GM19351 (cell line): ENCODE data around the gene NELL1.

Experiments
- ATAC-seq: cut with Tn5 transposase; IDR thresholded peaks from one replicate; pipeline ENCODE4 v1.9.1; 2021; ENCODE audit warnings: mild to moderate bottlenecking, moderate library complexity; ENCODE audit not compliant: unreplicated experiment

Gene NELL1

DNA sequence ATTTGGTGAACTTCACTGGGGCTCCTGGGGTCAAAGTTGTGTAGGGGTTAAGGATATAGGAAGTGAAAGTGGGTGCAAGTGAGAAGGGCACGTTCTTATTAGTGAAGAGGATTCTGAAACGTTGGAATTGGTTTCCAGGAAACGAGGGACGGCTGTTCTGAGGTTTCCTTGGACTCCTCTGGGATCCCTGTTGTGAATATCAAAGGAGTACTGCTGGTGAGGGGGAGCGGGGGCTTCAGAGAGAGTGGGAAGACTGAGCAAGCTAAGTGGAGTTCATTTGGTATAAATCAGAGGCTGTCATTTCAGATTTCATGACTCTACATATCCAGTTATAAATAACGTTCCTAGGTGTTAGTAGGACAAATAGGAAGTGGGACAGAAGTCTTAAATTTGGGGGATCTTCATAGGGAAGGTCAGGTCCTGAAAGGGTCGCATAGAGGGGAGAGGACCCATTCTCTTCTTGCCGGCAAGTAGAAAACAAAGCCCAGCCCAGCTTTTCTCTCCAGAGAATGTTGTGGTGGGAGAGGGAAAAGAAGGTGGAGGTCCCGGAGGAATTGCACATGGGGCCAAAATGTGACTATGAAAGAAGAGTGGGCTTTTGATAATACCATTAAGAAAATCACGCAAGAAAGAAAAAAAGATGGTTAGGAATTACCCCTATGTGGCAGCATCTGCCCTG, 1.1 kb upstream of the NELL1 start:
- no peak for ATAC-seq

DNA sequence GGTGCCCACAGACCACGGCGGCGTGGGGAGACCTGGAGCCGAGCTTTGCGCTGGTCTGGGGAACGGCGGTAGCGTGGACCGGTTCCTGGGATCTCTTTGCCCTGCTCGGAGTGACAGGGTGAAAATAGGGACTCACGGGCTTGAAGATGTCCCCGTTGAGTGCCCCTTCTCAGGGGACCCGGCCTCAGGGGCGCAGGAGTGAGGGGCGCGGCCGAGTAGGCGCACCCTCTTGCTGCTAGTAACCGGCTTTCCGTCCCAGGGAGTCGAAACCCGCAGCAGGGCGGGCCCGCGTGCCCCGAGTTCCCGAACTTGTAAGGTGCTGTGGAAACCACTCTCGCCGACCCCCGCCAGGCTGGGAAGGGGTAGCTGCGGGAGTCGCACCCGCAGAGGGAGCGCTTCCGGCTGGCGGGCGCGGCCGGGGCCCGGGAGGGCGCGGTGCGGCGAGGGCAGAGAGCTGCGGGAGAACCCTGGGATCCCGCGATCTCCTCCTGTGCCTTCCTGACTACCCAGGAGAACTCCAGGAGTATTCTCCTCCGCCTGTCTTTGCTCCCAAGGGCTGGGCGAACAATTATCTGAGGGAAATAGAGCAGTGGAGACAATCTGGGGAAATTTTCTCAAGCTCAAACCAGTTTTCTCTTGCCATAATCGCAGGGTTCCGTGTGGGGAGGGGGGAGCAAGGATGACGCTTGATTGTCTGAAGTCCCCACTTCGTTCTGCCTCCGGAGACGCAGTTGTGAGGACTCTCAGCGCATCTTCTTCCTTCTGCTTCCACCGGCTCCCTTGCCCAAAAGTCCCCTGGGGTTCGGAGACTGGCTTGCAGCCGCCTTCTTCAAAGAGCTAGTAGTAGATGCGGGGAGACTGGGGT, 666 bp downstream of the NELL1 start:
- no peak for ATAC-seq

DNA sequence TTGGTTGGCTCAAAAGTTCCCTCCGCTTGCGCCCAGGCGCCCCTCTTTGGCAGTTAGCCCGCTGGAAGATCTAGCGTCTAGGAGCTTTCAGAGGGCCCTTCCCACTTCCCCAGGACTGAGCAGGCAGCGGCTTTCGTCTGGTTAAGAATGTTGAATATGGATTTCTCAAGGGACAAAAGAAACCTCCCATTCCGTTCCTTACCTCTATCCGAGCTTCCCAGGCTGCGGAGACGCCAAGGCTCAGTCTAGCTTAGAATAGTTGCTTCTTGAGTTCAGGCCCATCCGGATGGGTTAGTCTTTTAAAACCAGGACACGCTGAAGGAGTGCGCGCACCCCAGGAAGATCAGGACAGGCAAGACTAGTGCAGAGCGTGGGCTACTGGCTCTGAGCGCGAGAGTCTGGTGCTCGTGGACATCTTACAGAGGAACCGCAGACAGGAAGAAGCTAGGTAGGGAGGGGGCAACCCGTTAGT, 1.6 kb downstream of the NELL1 start:
- ATAC-seq, result no peak

DNA sequence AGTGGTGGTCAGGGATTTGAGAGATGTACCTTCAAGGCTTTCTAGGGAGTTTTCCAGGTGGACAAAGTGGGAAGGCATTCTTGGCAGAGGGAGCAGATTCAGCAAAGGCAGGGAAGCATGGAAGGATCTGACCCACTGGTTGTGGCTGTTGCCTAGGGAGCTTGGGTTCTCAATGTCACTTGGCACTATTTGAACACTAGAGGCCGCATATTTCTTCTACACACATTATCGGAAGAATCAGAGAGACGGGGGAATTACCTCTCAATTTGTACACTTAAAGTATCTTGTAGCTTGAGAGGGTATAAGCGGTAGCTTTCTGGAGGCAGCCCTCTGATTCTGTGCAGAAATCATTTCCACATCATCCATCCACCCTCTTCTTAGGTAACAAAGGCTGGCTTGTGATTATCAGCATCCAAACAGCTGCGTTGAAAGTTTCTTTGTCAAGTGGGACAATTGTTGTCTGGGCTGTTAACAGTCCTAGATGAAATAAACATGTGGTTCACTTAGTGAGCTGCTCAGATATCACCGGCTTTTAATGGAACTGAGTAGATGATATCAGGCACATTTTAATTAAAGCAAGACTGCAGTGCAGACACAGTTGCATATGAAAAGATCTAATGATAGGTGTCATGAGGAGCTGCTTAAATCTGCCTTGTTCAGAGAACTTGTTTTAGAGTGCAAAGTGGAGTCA, 2.6 kb downstream of the NELL1 start:
- no peak for ATAC-seq

DNA sequence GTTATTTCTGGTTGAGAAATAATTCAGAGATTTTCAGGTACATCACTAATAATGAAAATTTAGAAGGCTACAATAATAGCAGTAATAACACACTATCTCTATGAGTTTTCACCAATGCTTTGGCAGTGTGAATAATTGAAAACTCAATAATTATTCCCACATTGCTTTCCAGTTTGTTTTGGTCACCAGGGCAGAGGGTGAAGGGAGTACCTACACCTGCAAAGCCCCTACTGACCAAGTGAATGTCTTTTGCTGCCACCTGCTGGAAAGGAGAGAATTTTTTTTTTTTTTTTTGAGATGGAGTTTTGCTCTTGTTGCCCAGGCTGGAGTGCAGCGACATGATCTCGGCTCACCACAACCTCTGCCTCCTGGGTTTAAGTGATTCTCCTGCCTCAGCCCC, 3.2 kb downstream of the NELL1 start:
- ATAC-seq, result no peak

DNA sequence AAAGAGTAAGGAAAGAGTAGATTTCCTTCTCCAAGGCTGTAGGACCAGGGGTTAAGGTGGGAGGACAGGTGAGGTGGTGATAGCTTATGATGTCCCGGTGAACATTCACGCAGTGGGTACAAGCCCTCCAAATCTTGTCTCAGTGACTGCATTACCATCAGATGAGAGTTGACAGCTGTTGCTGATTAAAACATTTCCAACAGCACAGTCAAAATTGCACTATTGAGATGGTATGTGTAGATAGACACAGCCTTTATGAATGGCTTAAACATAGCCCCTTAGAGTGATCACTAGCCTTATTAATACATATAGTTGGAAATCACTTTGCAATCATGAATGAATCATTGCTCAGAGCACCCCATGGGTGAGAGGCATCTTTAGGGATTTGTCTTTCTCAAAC, 7.3 kb downstream of the NELL1 start:
- no peak for ATAC-seq

DNA sequence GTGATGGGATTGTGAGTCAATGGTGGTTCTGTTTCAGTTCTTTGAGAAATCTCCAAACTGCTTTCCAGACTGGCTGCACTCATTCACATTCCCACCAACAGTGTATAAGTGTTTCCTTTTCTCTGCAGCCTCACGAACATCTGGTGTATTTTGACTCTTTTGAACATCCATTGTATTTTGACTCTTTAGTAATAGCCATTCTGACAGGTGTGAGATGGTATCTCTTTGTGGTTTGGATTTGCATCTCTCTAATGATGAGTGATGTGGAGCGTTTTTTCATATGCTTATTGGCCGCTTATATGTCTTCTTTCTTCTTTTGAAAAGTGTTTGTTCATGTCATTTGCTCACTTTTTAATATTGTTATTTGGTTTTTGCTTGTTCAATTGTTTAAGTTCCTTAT, 19.4 kb downstream of the NELL1 start:
- ATAC-seq, result no peak

DNA sequence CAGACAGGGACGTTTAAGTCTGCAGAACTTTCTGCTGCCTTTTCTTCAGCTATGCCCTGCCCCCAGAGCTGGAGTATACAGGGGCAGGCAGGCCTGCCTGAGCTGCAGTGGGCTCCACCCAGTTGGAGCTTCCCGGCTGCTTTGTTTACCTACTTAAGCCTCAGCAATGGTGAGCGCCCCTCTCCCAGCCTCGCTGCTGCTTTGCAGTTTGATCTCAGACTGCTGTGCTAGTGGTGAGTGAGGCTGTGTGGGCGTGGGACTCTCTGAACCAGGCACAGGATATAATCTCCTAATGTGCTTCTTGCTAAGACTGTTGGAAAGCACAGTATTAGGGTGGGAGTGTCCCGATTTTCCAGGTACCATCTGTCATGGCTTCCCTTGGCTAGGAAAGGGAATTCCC, 38.5 kb downstream of the NELL1 start:
- ATAC-seq, result no peak

DNA sequence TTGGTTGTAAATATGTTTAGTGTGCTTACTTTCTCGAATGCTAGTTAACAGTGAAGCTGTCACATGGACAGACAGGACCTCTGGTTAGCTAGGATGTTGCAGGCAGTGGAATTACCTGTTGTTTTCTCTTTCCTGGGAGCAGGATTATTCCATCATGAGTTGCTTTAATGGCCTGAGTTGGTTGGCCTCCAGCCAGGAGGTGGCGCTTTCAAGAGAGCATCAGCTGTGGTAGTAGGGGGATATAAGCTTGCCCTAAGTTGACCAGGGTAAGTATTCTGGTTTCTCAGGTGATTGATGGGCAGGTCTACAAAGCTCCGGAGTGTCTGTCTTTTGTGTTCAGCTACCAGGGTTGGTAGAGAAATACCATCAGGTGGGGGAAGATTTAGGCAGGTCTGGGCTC, 43.5 kb downstream of the NELL1 start:
- ATAC-seq, result no peak

DNA sequence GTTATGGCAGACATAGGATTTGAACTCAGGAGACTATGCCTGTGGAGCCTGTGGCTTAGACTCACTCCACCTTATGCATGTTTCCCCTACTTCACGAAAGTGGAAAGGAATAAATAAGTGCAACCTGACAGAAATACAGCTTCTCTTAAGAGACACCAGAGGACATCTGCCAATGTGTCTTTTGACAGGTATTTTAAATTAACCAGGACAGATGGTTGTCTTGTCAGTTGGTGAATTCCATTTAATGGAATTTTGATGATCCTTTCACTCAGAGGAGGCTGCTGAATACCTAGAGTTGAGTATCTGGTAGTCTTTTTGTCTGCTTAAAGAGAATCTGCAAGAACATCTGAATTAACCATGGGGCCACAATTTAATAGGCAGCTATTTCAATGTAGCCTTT, 46.1 kb downstream of the NELL1 start:
- no peak for ATAC-seq

DNA sequence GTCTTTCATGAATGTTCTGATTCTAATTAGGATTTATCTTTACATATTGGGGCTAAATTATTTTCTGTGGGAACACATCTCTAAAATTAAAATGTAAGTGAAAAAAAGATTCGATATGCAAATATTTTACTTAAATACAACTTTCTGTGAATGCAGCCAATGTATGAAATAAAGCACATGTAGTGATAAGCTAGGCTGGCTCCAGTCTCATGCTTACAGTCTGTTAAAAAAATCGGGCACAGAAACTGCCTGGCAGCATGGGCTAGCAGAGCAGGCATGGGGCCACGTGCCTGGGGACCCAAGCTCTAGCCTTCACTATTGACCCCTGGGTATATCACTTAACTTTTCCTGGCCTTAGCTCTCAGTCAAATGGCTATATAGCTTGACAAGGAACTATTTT, 46.5 kb downstream of the NELL1 start:
- ATAC-seq, result no peak

DNA sequence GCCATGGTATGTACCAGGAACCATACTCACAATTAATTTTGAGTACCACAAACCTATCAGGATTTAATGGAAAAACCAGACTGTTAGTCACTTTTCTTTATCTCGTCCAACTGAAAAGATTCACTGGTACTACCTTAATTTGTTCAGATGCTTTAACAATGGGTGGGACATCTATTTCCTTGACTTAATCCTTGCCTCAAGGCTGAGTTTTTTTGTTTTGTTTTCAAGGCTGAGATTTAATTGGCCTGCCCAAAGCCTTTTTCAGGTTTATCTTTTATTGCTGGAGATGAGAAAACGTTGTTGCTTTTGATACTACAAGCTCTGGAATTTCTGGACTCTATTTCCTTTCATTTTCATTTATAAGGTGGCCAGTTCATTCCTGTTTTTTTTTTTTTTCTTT, 50.4 kb downstream of the NELL1 start:
- no peak for ATAC-seq

DNA sequence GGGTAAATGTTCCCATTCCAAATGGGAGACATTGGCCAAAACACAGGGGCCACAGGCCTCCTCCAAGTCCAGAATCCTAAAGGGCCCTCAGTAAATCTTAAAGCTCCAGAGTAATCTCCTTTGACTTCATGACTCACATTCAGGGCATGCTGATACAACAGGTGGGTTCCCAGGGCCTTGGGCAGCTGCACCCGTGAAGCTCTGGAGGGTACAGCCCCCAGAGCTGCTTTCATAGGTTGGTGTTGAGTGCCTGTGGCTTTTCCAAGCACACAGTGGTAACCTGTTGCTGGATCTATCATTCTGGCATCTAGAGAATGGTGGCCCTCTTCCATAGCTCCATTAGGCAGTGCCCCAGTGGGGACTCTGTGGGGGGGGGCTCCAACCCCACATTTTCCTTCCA, 54.0 kb downstream of the NELL1 start:
- ATAC-seq, result no peak

DNA sequence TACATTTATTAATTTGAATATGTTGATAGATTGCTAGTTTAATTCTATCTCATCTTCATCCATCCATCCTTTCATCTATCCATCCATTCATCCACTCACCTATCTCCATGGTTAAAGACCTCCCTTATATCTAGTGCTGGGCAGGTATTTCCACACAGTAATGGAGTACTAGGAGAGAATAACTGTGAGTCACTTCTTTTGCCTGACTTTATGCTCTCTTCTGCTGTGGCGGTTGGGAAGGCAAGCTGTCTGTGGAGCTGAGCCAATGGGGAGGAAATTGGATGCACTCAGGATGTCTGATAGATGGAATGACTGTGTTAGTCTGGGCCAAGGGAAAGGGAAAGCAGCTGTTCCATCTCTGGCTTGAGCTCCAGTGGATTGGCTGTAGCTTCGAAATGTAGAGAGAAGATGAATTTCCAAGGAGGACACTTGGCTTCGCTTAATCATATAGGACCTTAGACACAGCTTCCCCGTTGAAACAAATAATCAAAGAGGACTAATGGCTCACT, 60.3 kb downstream of the NELL1 start:
- no peak for ATAC-seq

DNA sequence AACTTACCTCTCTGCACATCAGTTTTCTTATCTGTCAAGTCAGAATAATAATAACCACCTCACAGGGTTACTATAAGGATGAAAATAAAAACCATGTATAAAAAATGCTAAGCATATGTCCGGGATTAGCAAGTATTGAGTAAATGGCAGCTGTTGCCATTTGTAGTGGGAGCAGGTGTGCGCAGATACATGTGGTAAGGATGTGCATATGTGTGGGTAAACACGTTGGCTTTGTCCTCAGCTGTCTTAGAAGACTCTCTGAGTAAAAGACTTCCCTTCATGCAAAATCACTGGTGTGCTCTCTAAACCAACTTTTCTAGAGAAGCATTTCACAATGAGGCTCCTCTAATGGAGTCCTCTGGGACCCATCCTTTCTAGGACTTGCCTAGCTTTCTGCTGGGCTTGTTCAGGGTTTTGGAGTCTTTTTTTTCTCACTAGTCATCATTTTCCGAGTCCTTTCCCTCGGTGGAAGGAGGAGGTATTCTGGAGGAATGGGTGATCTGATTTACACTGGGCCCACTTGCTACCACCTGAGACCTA, 62.4 kb downstream of the NELL1 start:
- ATAC-seq, result no peak

DNA sequence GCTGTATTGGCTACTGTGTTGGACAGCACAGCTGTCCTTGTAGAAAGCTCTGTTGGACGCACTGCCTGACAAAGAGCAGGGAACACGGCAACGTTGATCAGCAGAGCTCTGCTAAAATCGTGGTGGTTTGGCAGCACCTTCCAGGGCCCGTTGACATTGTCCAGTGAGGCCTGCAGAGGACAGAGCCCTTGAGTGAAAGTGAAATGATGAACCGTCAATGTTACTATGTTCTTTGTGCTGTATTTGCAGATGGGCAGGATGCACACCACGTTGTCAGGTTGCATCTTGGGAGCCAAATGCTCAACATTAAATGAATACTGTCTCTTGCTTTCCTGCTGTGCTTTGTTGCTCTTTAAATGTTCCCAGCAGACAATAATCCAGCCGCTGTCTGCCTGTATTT, 69.7 kb downstream of the NELL1 start:
- no peak for ATAC-seq

DNA sequence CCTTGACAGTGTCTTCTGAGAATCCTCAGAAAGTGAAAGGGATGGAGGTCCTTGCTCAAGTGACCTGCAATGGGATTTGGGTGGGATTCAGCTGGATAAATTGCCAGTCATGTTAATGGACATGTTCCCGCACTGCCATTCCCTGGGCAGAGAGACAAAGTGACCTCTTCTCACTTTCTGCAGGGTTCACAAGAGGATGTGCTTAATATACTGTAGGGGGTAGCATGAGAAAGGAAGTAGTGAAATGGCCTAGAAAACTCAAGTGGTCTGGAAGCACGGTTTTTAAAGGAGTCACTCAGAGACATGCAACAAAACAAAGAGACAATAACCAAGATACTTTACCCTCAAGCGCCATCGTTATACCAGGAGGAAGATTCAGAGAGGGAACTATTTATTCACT, 70.2 kb downstream of the NELL1 start:
- ATAC-seq, result no peak

DNA sequence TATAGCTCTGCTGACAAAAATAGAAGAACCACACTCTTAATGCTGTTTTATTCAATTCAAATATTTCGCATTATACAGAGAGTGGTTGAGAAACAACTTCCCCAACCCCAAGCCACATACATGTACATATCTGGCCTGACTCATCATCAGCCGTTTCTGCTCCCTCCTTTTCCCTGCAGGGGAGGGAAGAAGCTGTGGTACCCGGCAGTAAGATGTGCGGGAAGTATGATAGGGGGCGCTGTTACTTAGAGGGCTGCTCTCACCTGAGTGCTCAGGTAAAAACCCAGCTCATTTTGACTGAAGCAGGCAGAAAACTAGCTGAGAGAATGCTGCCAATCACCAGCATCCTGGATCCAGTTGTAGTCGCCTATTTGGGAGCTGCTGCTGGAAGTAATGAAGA, 85.5 kb downstream of the NELL1 start:
- no peak for ATAC-seq

DNA sequence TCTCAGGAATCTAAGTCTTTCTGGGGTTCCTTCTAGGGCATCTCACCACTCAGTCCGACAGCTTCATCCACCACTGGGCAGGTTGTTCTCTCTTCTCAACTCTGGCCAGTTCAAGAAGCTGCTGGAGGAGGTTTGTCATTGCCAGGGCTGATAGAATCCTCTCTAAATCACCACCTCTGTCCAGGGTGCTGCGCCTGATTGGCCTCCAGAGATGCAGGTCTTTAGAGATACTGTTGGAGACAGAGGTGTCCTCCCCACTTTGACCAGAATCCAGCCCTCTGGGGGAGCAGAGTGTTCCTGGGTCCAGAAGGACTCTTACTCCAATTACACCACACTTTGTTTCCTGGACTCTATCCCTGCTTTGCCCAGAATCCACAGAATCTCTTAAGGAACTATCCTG, 90.2 kb downstream of the NELL1 start:
- ATAC-seq, result no peak

DNA sequence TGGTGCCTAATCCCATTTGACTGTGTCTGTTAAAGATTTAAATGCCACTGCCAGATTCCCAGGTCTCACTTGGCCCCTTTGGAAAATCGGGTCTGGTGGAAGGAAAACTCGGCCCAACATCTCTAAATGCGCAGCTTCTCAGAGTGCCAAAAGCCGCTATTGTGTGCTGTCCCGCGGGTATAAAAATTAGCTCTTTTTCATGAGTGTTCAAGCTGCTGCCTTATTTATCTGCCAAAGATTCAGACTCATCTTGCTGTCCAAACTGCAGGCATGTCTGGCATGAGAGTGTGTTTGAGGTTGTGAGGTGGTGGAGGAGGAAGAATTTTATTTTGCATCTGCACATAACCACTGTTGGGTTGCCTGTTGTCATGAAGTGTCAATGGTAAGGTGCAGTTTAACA, 91.4 kb downstream of the NELL1 start:
- ATAC-seq, result no peak

DNA sequence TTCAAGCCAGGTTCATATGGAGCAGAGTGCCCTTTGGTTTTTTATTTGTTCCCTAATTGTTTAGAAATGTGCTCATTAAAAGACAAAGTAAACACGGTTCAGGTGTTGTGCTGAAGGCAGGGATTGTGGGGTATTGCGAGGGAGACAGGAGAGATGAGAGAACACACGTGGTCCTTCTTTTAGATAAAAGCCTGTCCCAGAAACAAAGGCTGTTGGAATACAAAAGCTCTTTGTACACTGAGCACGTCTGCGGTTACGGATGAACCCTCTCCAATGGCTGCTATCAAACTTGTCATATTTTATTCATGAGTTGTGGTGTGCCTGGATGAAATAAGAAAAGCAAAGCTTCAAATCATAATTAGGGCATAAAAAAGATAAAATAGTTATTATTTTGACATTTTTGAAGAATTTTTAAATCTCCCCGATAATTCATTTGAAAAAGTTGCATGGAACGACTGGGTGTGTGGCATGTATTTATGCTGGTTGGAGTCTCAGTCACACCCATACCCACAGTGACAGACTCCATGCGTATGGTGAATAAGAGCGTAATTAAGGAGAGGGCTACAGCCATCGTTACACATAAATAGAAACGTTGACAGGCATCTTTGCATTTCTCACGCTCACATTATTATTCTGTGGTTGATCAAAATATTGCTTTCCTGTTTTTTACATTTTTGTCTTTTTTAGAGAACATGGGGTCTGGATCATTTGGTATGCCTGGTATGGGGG, 92.9 kb downstream of the NELL1 start:
- ATAC-seq, result no peak
